ENCODE results near the gene ZBTB20. TPM values are rescaled to one million over a fixed set of nuclear protein-coding genes. Genes with fewer than 3 reads are reported as not detected.
A peak's percentile ranks its signal among the peaks of the same experiment; 100 is the strongest.

The ZBTB20 gene
- total RNA-seq, 1 donor from 2014 or later, result 62.4 TPM

DNA sequence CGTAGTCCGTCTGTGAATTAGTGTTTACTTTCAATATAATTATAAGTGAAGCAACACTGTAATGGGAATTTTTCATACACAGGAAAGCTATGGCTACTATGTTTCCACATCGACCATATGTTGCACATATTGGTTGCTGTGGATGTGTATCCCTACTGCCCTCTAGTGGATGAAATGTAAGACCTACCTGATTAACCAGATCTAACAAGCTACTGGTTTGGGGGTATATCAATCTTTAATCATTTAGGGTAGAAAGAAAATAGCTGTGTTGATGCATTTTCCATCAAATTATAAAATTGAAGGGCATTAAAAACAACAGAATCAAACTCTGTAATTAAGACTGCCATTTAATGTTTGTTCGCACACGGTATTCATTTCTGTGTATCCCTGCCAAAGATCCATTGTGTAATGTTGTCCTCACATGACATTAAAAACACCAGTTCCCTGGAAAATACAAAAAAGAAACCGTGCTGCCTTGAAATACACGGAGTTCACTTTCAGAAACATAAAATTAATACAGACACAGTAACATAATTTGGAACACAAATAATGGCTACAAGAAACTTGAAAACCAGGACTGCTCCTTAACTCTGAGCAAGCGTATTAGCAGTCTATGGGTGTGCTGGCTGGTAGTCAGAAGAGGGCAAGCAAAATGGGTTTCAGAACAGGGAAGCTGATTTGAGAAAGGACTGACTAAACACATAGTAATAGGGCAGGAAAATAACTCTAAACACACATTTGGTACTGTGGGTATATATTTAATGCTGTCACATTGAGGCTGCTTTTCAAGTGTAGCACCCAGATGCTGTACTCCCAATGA, 728.2 kb downstream of the ZBTB20 start:
- peak; percentile 55 for DNase-seq (ENCODE audit: low read depth)

DNA sequence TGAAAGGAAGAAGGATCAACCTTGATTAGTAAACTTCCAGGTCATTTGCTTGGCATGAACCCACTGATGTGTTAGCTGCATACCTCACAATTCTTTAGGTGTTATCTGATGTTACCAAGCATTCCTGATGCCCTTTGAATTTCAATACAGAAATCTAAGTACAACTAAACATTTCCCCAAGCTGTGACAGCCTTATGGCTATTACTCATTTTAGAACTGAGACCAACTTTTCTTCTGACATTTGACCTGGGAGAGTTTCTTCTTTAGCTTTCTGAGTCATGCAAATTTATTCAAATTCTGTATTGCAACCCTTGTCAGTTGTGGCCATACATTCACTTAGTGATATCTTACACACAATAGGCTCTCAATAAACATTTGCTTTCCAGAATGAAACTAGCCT, 729.0 kb downstream of the ZBTB20 start:
- DNase-seq (ENCODE audit: low read depth), result no peak

DNA sequence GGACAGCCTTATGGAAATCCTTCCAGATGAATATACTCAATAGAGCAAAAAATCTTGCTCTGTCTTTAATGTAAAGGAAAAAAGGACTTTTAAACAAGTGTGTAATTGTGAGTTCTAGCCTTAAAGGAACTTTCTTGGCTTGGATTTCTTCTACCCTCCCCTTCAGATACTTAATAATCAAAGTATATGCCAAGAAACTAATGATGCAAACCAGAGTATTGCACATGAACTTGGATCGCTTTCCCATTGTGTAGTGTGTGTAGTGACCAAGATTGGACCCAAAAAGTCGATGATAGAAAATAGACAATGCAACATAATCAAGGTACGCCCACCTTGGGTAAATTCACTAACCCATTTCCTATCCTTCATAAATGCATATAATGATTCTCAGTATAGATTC, 729.4 kb downstream of the ZBTB20 start:
- DNase-seq (ENCODE audit: low read depth), result no peak

DNA sequence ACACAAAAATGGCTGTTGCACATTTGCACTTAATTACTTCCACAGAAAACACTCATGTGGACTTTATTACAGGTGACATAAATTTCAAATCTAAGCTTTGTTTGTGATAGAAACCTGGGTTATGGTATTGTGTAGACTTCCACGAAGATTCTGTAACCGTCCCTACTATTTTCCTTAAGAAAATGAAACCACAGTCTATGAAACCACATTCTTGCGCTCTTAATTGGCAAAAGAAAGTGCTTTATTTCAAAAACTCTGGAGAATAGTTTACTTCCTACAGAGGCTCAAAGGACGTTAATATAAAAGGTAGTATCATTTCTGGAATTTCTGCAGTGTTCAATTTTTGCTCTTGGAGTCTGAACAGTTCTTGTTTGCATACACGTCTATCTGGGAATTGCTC, 729.8 kb downstream of the ZBTB20 start:
- DNase-seq (ENCODE audit: low read depth), result no peak

- DNase-seq (ENCODE audit: low read depth), result peak; percentile 19
Observed at GRCh38 chr3:114411811-114412803, 735.0 kb downstream of the ZBTB20 start.

GRCh38 chr3:114411190-114411668, 735.9 kb downstream of the ZBTB20 start:
- DNase-seq (ENCODE audit: low read depth), result peak; percentile 44

- peak; percentile 55 for DNase-seq (ENCODE audit: low read depth)
Observed at GRCh38 chr3:114408736-114409670, 738.1 kb downstream of the ZBTB20 start.

DNA sequence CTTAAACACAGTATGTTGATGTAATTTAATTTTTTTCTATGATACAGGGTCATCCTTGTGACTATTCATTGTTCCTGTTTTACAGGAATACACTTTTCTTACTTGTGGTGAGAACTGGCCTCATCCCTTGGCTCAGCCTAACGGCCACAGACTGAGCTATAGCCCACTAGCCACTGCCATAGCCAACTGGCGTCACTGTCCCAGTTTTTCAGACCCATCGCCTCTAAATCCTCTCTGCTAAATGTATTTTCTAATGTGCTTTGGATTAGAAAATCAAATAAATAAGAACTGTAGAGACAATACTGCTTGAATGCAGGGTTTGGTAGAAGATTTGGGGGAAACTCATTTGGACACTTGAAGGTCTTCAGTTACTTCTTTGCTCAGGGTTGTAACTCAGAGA, 740.2 kb downstream of the ZBTB20 start:
- no peak for DNase-seq (ENCODE audit: low read depth)

GRCh38 chr3:114406286-114406685, 740.8 kb downstream of the ZBTB20 start:
- DNase-seq (ENCODE audit: low read depth), result no peak

GRCh38 chr3:114405202-114405990, 741.7 kb downstream of the ZBTB20 start:
- no peak for DNase-seq (ENCODE audit: low read depth)

DNA sequence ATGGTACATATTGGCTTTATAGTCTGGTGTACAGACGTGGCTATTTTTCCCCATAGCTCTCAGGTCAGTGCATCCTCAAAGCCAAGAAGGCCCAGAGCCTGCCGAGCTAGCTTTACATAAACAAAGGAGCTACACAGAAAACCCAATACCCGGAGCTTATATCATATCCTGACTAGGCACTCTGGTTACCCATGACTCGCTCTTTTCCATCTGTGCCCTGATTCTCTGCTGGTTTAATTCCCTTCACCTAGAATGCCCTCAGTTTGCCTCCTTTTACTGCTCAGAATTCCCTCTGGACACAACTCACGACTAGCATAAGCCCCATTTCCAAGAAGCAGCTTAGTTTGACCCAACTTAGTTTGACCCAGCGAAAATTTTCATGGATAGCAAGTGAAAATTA, 742.5 kb downstream of the ZBTB20 start:
- DNase-seq (ENCODE audit: low read depth), result no peak

GRCh38 chr3:114402838-114403237, 744.2 kb downstream of the ZBTB20 start:
- DNase-seq (ENCODE audit: low read depth), result no peak

- DNase-seq (ENCODE audit: low read depth), result no peak
Observed at GRCh38 chr3:114401346-114401745, 745.7 kb downstream of the ZBTB20 start.

- DNase-seq (ENCODE audit: low read depth), result no peak
Observed at GRCh38 chr3:114400371-114400770, 746.7 kb downstream of the ZBTB20 start.

GRCh38 chr3:114394551-114394950, 752.5 kb downstream of the ZBTB20 start:
- DNase-seq (ENCODE audit: low read depth), result no peak

- DNase-seq (ENCODE audit: low read depth), result no peak
Observed at GRCh38 chr3:114393367-114394072, 753.6 kb downstream of the ZBTB20 start.

- DNase-seq (ENCODE audit: low read depth), result no peak
Observed at GRCh38 chr3:114392831-114393230, 754.3 kb downstream of the ZBTB20 start.

DNA sequence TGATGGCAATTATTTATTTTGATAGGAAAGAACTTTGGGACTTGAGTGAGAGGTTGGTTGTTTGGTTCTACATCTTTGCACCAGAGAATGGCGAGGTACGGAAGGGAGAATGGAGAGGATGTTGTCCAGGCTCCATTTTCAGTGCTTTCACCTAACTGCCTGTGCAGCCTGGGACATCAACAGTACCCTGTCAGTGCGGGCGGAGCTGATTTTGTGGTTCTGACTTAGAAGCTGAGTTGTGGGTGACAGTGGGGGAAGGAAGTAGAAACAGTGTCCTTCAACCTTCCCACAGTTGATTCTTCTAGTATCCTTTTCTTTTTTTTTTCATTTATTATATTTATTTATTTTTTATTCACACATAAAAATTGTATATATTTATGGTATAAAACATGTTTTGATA, 757.9 kb downstream of the ZBTB20 start:
- no peak for DNase-seq (ENCODE audit: low read depth)

DNA sequence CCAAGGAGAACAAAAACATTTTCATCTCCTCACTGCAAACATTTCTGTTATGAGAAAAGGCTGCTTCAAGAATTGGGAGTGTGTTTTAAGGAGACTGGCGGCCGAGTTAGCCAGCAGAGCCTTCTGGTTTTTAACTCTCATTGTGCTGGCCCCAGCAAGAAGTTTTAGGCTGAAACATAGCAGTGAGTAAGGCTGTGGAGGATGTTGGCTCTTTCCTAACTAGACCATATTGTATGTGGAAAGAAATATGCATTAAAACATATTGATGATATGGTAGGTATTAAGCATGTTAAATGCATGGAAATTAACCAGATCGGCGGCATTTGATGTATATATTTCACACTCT, 762.6 kb downstream of the ZBTB20 start:
- DNase-seq (ENCODE audit: low read depth), result no peak
